Esophagus squamous epithelium (tissue), 5 donors: ENCODE results near the gene ZNF532. TPM values are rescaled to one million over a fixed set of nuclear protein-coding genes. Genes with fewer than 3 reads are reported as not detected.

Experiments used
- DNase-seq: peaks from one replicate; lab custom pipeline; 2025; lab: John Stamatoyannopoulos, UW
- H3K27ac ChIP-seq, 4 donors: fragments of 200-600 bp; sonication (generic); one replicate each; pipeline ENCODE4 v1.5.1; 2016 to 2019; ENCODE audit warnings: mild to moderate bottlenecking in 1 of 4
- H3K27me3 ChIP-seq, 4 donors: fragments of 200-600 bp; sonication (generic); 1 replicate in 3 of 4; 2 replicates in 1 of 4; pipeline versions ENCODE4 v1.5.1 to v1.6.0; 2017 to 2021; ENCODE audit warnings: antibody characterized with exemption in 1 of 4
- H3K36me3 ChIP-seq, 3 donors: fragments of 200-600 bp; sonication (generic); one replicate each; pipeline ENCODE4 v1.5.1; 2016 to 2019
- H3K4me1 ChIP-seq, 3 donors: fragments of 200-600 bp; sonication (generic); one replicate each; pipeline ENCODE4 v1.5.1; 2017 to 2019
- H3K4me3 ChIP-seq, 4 donors: fragments of 200-600 bp; sonication (generic); 1 replicate in 3 of 4; 2 replicates in 1 of 4; pipeline ENCODE4 v1.5.1; 2016 to 2019; ENCODE audit warnings: mild to moderate bottlenecking in 2 of 4, moderate library complexity in 1 of 4
- H3K9me3 ChIP-seq, 3 donors: fragments of 200-600 bp; sonication (generic); one replicate each; pipeline ENCODE4 v1.5.1; 2016 to 2019
- CTCF ChIP-seq, 6 experiments: fragments of 450-650 bp in 4 of 6; fragments of 200-600 bp in 2 of 6; sonication (generic) in 2 of 6; IDR thresholded peaks; one replicate each; pipeline ENCODE4 v1.5.1; 2016 to 2019; ENCODE audit warnings: antibody characterized with exemption in 6 of 6, mild to moderate bottlenecking in 4 of 6, moderate library complexity in 4 of 6
- POLR2A ChIP-seq, 4 donors: fragments of 450-650 bp; IDR thresholded peaks; one replicate each; pipeline ENCODE4 v1.6.1; 2017; ENCODE audit warnings: antibody characterized with exemption in 4 of 4, mild to moderate bottlenecking in 4 of 4, moderate library complexity in 3 of 4
- WGBS, 2 donors: methylation state at CpG; one replicate each; pipeline ENCODE4 v1.1.5; 2018; 5-methylcytosine and 5-hydroxymethylcytosine counted together
- intact Hi-C: fragments of 100-400 bp; cut with DNase I; formaldehyde crosslinking; loops from one replicate; pipeline ENCODE4 v1.15.0; 2022
- total RNA-seq, 4 donors: library from RNA; depleted of rRNA; stranded (reverse); fragments of >200 nt; gene quantifications; one replicate each; pipeline ENCODE4 v1.1.0, GENCODE V29; 2016
- donor health status: DM: yes; HTN: yes; CAD: no.

Gene ZNF532
- total RNA-seq, 4 donors from 2014 or later = 30.7 to 52.3 (median 32.6) TPM

- intact Hi-C loops = no loop called here
These were observed 73.2 kb downstream of the ZNF532 start for GRCh38 chr18:58937887-58938267.

GRCh38 chr18:58941426-58942099 lies 76.9 kb downstream of the ZNF532 start:
- no peak overlapping the region for H3K4me3 ChIP-seq
- intact Hi-C loops = no loop called here
- 95 to 98% methylated on average over 4 of the region's 8 CpGs for WGBS, 2 donors
- TF ChIP-seq POLR2A (IDR thresholded peaks at IDR 0.05) = no peak
- no peak for TF ChIP-seq CTCF (IDR thresholded peaks at IDR 0.05)
- no peak for DNase-seq
- no peak overlapping the region for H3K27ac ChIP-seq
- no peaks in the 10 kb centered on the region for H3K27me3 ChIP-seq
- no peaks in the 10 kb centered on the region for H3K9me3 ChIP-seq
- peaks cover 4 to 85% (median 8%) of the 10 kb centered on the region in 3 donors for H3K36me3 ChIP-seq
- peaks cover 0 to 19% (median 0%) of the 10 kb centered on the region in 3 donors for H3K4me1 ChIP-seq

More at GRCh38 chr18:58937887-58938267, 73.2 kb downstream of the ZNF532 start:
- no peak for DNase-seq
- Histone ChIP-seq H3K4me1 (peaks cover 0 to 29% (median 0%) of the 10 kb centered on the region in 3 donors), H3K27me3 (no peaks in the 10 kb centered on the region), H3K36me3 (peaks cover 0 to 60% (median 0%) of the 10 kb centered on the region in 3 donors), H3K9me3 (no peaks in the 10 kb centered on the region), H3K27ac (peak overlapping the region in 2 of 4 donors; percentile 3 to 50), H3K4me3 (no peak overlapping the region)
- WGBS, 2 donors = 86% methylated on average over 3 of the region's 3 CpGs
- TF ChIP-seq CTCF (IDR thresholded peaks at IDR 0.05) (no peak), POLR2A (IDR thresholded peaks at IDR 0.05) (no peak)

GRCh38 chr18:58943896-58944295 lies 79.2 kb downstream of the ZNF532 start:
- peaks cover 4 to 95% (median 8%) of the 10 kb centered on the region in 3 donors for H3K36me3 ChIP-seq
- intact Hi-C loops = no loop called here
- WGBS, 2 donors = 64 to 76% methylated on average over 3 of the region's 3 CpGs
- H3K4me3 ChIP-seq = no peak overlapping the region
- no peaks in the 10 kb centered on the region for H3K9me3 ChIP-seq
- TF ChIP-seq POLR2A (IDR thresholded peaks at IDR 0.05) = no peak
- H3K4me1 ChIP-seq = peaks cover 0 to 5% (median 0%) of the 10 kb centered on the region in 3 donors
- H3K27ac ChIP-seq = no peak overlapping the region
- H3K27me3 ChIP-seq = no peaks in the 10 kb centered on the region
- DNase-seq = no peak

- H3K27ac ChIP-seq = no peak overlapping the region
- WGBS, 2 donors = 93 to 94% methylated on average over 6 to 7 of the region's 7 CpGs
- H3K4me3 ChIP-seq = no peak overlapping the region
- peaks cover 4 to 90% (median 8%) of the 10 kb centered on the region in 3 donors for H3K36me3 ChIP-seq
- H3K27me3 ChIP-seq = no peaks in the 10 kb centered on the region
- intact Hi-C loops = no loop called here
- TF ChIP-seq POLR2A (IDR thresholded peaks at IDR 0.05) = no peak
- no peak for TF ChIP-seq CTCF (IDR thresholded peaks at IDR 0.05)
- DNase-seq = no peak
- no peaks in the 10 kb centered on the region for H3K9me3 ChIP-seq
- H3K4me1 ChIP-seq = peaks cover 0 to 5% (median 0%) of the 10 kb centered on the region in 3 donors
These were observed 82.6 kb downstream of the ZNF532 start for GRCh38 chr18:58947136-58947732.

GRCh38 chr18:58949031-58949430 lies 84.4 kb downstream of the ZNF532 start:
- Histone ChIP-seq H3K36me3 (peaks cover 4 to 90% (median 8%) of the 10 kb centered on the region in 3 donors), H3K27ac (no peak overlapping the region), H3K4me1 (no peaks in the 10 kb centered on the region), H3K4me3 (no peak overlapping the region), H3K27me3 (no peaks in the 10 kb centered on the region), H3K9me3 (no peaks in the 10 kb centered on the region)
- no peak for TF ChIP-seq POLR2A (IDR thresholded peaks at IDR 0.05)
- DNase-seq = no peak
- WGBS, 2 donors = 82 to 100% methylated on average over 1 of the region's 1 CpG
- intact Hi-C loops = no loop called here
